ENCODE data around the gene RND2. TPM values are rescaled to one million over a fixed set of nuclear protein-coding genes. Genes with fewer than 3 reads are reported as not detected.

RND2 gene
- total and polyA plus RNA-seq, 9 of the 15 experiments (the other 6 are each of a cell fraction or from before 2014, with no cell fraction given): 0.15 to 1.9 (median 0.98) TPM

GRCh38 chr17:43011728-43012472 is 13.1 kb upstream of the RND2 start (continued):
- TF ChIP-seq TFAP4 (CRISPR knock-in tag; IDR thresholded peaks at IDR 0.05; ENCODE audit: borderline replicate concordance) (peak; percentile 40; the same call in 1 of the 2 replicates), ZNF592 (IDR thresholded peaks at IDR 0.05) (no peak), ZNF551 (CRISPR knock-in tag; IDR thresholded peaks at IDR 0.05) (no peak), TRIM28 (IDR thresholded peaks at IDR 0.05) (no peak), JUND (IDR thresholded peaks at IDR 0.05; ENCODE audit: borderline replicate concordance, low read depth, low read length) (no peak), JUND (tag; IDR thresholded peaks at IDR 0.05; ENCODE audit: borderline replicate concordance, low read depth, low read length) (no peak), ZNF175 (CRISPR knock-in tag; IDR thresholded peaks at IDR 0.05; ENCODE audit: low read depth) (no peak), ZNF280A (IDR thresholded peaks at IDR 0.05; ENCODE audit: low read depth, partially characterized antibody) (no peak), TCF15 (CRISPR knock-in tag; IDR thresholded peaks at IDR 0.05) (no peak), ZEB2 (IDR thresholded peaks at IDR 0.05) (no peak), CSDE1 (IDR thresholded peaks at IDR 0.05) (no peak), ZC3H8 (IDR thresholded peaks at IDR 0.05) (no peak), TOE1 (IDR thresholded peaks at IDR 0.05; ENCODE audit: borderline replicate concordance) (peak; percentile 82), TOE1 (CRISPR knock-in tag; IDR thresholded peaks at IDR 0.05; ENCODE audit: borderline replicate concordance, low read depth) (no peak), PCBP1 (IDR thresholded peaks at IDR 0.05; ENCODE audit: low read depth, low read length, poor library complexity, severe bottlenecking) (no peak), YBX1 (IDR thresholded peaks at IDR 0.05) (no peak), RFX5 (IDR thresholded peaks at IDR 0.05; ENCODE audit: low read depth, low read length) (no peak), NCOR1 (IDR thresholded peaks at IDR 0.05) (no peak), NFE2 (IDR thresholded peaks at IDR 0.05; ENCODE audit: low read depth) (no peak), TCFL5 (CRISPR knock-in tag; conservative IDR thresholded peaks at IDR 0.05) (no peak), ZKSCAN1 (IDR thresholded peaks at IDR 0.05; ENCODE audit: low read depth, low read length) (no peak), CCNT2 (IDR thresholded peaks at IDR 0.05; ENCODE audit: borderline replicate concordance, extremely low read depth, insufficient read length, low read depth, low read length) (no peak), FOS (IDR thresholded peaks at IDR 0.05; ENCODE audit: extremely low read depth, insufficient read length) (no peak), CHCHD3 (CRISPR knock-in tag; IDR thresholded peaks at IDR 0.05) (no peak)

Data from K562 (cell line).